GM12874 (cell line): ENCODE data around the gene TGFA.

Source experiments
- CTCF ChIP-seq: IDR thresholded peaks from 2 replicates; pipeline ENCODE4 v1.5.1; 2011; ENCODE audit warnings: low read depth, mild to moderate bottlenecking, control low read depth, low read length, moderate library complexity; ENCODE audit not compliant: insufficient read depth

TGFA gene

GRCh38 chr2:70494293-70494886 is 59.2 kb downstream of the TGFA start:
- no peak for TF ChIP-seq CTCF

- no peak for TF ChIP-seq CTCF
These were observed 63.2 kb downstream of the TGFA start for GRCh38 chr2:70490381-70490780.

GRCh38 chr2:70489165-70489564 is 64.5 kb downstream of the TGFA start:
- TF ChIP-seq CTCF = no peak

- TF ChIP-seq CTCF = no peak
These were observed 69.5 kb downstream of the TGFA start for GRCh38 chr2:70484086-70484485.

- TF ChIP-seq CTCF = no peak
These were observed 71.2 kb downstream of the TGFA start for GRCh38 chr2:70482401-70482800.

GRCh38 chr2:70480468-70480867 is 73.2 kb downstream of the TGFA start:
- TF ChIP-seq CTCF = no peak

GRCh38 chr2:70479816-70480215 is 73.8 kb downstream of the TGFA start:
- no peak for TF ChIP-seq CTCF
